GM20000 (cell line): ENCODE measurements around the gene SPTB.

Source experiments
- DNase-seq: peaks from one replicate; pipeline ENCODE4 v3.0.0; 2012; ENCODE audit warnings: low spot score
- CTCF ChIP-seq: IDR thresholded peaks from 2 replicates; pipeline ENCODE4 v1.5.1; 2012; ENCODE audit warnings: mild to moderate bottlenecking, control low read depth; ENCODE audit errors: extremely low read depth, missing control alignments

SPTB gene

GRCh38 chr14:64779472-64779871 lies 100.2 kb downstream of the SPTB start:
- no peak for DNase-seq
- no peak for TF ChIP-seq CTCF

- TF ChIP-seq CTCF, result no peak
- DNase-seq, result no peak
Measured at GRCh38 chr14:64778104-64778754, 101.5 kb downstream of the SPTB start.

GRCh38 chr14:64777461-64777860 lies 102.2 kb downstream of the SPTB start:
- TF ChIP-seq CTCF, result no peak
- DNase-seq, result no peak

GRCh38 chr14:64775081-64775777 lies 104.5 kb downstream of the SPTB start:
- no peak for TF ChIP-seq CTCF

GRCh38 chr14:64774272-64774671 lies 105.4 kb downstream of the SPTB start:
- TF ChIP-seq CTCF, result no peak
- no peak for DNase-seq

More at GRCh38 chr14:64775081-64775777, 104.5 kb downstream of the SPTB start:
- no peak for DNase-seq

GRCh38 chr14:64773577-64773976 lies 106.1 kb downstream of the SPTB start:
- no peak for DNase-seq
- TF ChIP-seq CTCF, result no peak

GRCh38 chr14:64773046-64773445 lies 106.7 kb downstream of the SPTB start:
- DNase-seq, result no peak
- no peak for TF ChIP-seq CTCF
